Ramos (cell line): ENCODE data around the gene FNBP1.

ENCODE experiments used
- in situ Hi-C: fragments of 300-500 bp; cut with MboI; formaldehyde crosslinking; loops from one replicate; pipeline ENCODE4 v1.14.3; 2022; ENCODE audit warnings: low sequenced_read_pairs; ENCODE audit not compliant: unreplicated experiment

The FNBP1 gene

DNA sequence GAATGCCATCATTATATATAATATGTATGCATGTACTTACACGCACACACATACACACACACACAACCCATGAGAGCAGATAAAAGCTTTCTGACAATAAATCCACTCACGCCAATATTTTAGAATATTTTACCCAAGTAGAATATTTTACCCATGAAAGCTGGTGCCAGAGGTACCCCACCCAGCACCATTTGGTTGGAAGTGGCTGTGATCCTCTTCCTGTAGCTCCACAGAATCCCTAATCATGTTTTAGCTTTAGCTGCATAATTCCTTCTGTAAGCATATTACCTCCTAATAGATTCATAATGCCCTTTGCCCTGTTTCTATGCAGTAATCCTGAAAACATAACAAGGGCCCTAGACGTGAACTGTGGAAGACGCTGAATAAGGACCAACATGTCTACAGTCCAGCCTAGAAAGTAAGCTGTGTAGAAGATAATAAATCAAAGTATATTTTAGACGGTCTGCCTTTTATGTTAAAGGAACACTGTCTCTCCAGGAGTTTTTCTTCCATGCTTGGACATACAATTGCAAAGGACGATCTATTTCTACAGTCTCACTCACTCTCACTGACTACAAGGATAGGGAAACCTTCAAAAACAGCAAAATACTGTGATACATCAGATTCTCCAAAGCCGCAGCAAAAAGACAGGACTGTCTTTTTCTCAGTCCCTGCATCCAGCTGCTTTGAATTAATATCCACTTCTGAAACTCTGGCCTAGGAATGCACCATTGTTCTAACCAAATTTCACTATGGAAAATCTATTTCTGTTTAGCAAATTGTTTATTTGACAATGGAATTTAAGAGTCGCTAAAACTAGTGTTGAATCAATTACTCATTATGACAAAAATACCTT, 109.6 kb downstream of the FNBP1 start:
- in situ Hi-C loops, result no loop called here

DNA sequence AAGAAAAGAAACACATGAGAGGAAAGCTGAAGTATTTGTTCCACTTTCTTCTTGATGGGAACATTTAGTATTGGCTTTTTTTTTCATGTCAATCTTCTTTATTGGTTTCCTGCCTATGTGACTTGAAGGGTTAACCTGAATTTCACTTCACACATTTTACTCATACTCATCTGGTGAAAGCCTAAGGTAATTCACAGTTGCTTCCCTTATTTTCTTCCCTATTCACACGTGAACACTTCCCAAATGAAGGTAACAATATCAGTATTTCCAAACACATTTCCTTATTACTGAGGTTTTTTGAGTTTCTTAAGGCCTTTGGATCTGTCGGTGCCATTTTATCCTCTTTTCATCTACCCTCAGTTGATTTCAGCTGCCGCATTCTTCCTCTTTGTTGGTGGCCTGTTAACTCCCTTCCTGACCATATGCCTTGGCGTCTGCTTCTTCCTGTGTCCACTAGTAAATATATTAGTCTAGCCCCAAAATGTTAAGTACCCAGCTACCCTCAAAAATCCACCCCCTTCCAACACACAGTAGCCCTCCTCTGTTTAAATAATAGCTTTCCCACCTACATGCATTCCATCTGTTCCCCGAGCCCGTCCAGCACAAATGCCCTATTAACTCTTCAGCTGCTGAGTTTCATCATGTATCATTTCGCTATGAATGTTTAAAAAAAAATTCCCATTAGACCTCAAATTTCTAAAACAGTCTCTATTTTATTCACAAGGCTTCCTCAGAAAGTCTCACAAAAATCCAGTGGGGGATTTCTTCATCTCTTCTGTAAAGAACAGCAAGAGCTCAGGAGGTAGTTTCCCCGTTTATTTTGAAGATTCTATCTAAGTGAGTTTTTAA, 110.5 kb downstream of the FNBP1 start:
- in situ Hi-C loops, result no loop called here

- in situ Hi-C loops, result no loop called here
These were observed 112.2 kb downstream of the FNBP1 start for GRCh38 chr9:129930743-129931142.

- in situ Hi-C loops, result no loop called here
These were observed 113.4 kb downstream of the FNBP1 start for GRCh38 chr9:129929496-129930125.

- in situ Hi-C loops, result no loop called here
These were observed 119.4 kb downstream of the FNBP1 start for GRCh38 chr9:129923589-129923988.

- in situ Hi-C loops, result no loop called here
These were observed 121.1 kb downstream of the FNBP1 start for GRCh38 chr9:129921905-129922304.

DNA sequence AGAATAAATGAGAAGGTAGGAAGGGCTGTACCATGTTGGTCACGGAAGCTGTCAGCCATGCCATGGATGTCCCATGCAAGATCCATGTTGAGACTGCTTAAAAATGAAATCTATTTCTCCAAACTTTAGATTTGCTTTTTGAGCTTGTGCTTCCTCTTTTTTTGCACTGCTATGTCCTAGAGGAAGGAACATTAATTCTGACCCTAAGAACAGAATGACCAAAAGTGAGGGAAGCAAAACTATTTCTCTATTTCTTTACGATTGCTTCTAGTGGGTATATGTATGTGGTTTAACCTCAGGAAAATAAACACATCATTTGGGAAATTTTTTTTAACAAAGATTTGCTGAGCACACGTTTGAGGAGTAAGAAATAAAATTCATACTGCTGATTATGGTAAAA, 123.1 kb downstream of the FNBP1 start:
- in situ Hi-C loops, result no loop called here

GRCh38 chr9:129919277-129919676, 123.7 kb downstream of the FNBP1 start:
- in situ Hi-C loops, result no loop called here

- in situ Hi-C loops, result no loop called here
These were observed 124.6 kb downstream of the FNBP1 start for GRCh38 chr9:129918296-129918950.

DNA sequence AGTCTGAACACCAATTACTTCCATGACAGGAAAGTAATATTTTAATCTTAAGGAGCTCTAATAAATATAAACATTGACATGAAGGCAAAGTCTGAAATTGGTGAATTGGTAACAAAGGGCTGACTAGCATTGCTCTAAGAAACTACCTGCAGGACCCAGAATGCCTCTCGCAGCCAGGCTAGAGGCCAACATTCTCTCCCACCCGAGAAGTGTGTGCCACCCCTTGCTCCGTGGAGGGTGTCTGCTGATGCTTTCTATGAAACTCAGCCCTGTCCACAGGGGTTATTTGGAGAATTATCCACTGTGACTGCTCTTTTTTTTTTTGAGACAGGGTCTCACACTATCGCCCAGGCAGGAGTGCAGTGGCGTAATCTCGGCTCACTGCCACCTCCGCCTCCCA, 126.3 kb downstream of the FNBP1 start:
- in situ Hi-C loops, result no loop called here

GRCh38 chr9:129914051-129914450, 128.9 kb downstream of the FNBP1 start:
- in situ Hi-C loops, result no loop called here

- in situ Hi-C loops, result no loop called here
These were observed 132.1 kb downstream of the FNBP1 start for GRCh38 chr9:129910628-129911567.

DNA sequence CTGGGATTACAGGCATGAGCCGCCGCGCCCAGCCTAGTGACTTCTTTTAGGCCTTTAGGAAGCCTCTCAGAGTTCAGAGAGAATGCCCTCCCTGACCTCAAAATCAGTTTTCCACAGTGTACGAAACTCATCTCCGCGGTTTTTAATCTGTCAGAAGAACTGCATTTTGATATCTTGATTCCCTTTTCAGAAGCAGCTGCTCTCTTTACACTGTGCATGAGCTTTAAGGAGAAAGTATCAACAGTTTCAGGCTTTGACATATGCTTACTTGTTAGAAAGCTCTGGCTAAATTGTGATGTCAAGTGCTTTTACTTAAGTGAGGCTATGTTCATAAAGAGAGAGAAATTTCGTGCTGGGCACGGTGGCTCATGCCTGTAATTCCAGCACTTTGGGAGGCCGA, 133.1 kb downstream of the FNBP1 start:
- in situ Hi-C loops, result no loop called here

- in situ Hi-C loops, result no loop called here
These were observed 134.1 kb downstream of the FNBP1 start for GRCh38 chr9:129908906-129909305.

- in situ Hi-C loops, result no loop called here
These were observed 135.8 kb downstream of the FNBP1 start for GRCh38 chr9:129907201-129907600.

GRCh38 chr9:129906298-129906697, 136.7 kb downstream of the FNBP1 start:
- in situ Hi-C loops, result no loop called here

- in situ Hi-C loops, result no loop called here
These were observed 138.3 kb downstream of the FNBP1 start for GRCh38 chr9:129904734-129905133.

- in situ Hi-C loops, result no loop called here
These were observed 140.3 kb downstream of the FNBP1 start for GRCh38 chr9:129902740-129903134.

- in situ Hi-C loops, result no loop called here
These were observed 140.8 kb downstream of the FNBP1 start for GRCh38 chr9:129901993-129902739.
